Cardiac muscle cell (in vitro differentiated cells and primary cell): ENCODE results near the gene NANOS3. TPM values are rescaled to one million over a fixed set of nuclear protein-coding genes. Genes with fewer than 3 reads are reported as not detected.

Experiments used
- DNase-seq, 2 donors: peaks; one replicate each; pipeline versions ENCODE4 v3.0.0 to v3.0.0-alpha.2; 2010 to 2017; ENCODE audit warnings: low read depth in 1 of 2, low spot score in 1 of 2
- H3K27ac ChIP-seq: fragments of 200-600 bp; sonication (generic); 2 replicates; pipeline ENCODE4 v1.5.1; 2016
- H3K27me3 ChIP-seq: fragments of 200-600 bp; sonication (generic); 2 replicates; pipeline ENCODE4 v1.6.0; 2016; ENCODE audit warnings: control low read depth
- H3K36me3 ChIP-seq: fragments of 200-600 bp; sonication (generic); 2 replicates; pipeline ENCODE4 v1.5.1; 2016; ENCODE audit warnings: control low read depth
- H3K4me1 ChIP-seq: fragments of 200-600 bp; sonication (generic); 2 replicates; pipeline ENCODE4 v1.8.1; 2017; ENCODE audit warnings: low read depth, mild to moderate bottlenecking, mixed run types
- H3K4me3 ChIP-seq: fragments of 200-600 bp; sonication (generic); 2 replicates; pipeline ENCODE4 v1.5.1; 2016; ENCODE audit warnings: mild to moderate bottlenecking
- H3K9me3 ChIP-seq: fragments of 200-600 bp; sonication (generic); 2 replicates; pipeline ENCODE4 v1.5.1; 2017; ENCODE audit warnings: low read depth, mild to moderate bottlenecking, control low read depth
- polyA plus RNA-seq: library from polyadenylated mRNA; unstranded; fragments of >200 nt; fragmentation: Nextera tagmentation; extraction: Ambion mirVana; gene quantifications from 2 replicates; pipeline ENCODE4 v1.2.1, GENCODE V29; 2016
- total RNA-seq: library from RNA; depleted of rRNA; stranded (reverse); fragments of >200 nt; gene quantifications from 2 replicates; pipeline ENCODE4 v1.2.3, GENCODE V29; 2016
- TF ChIP-seq, protein P1 (sequence below): IDR thresholded peaks from 2 replicates; pipeline ENCODE4 v1.5.1; 2012; ENCODE audit warnings: low read depth, mild to moderate bottlenecking, low read length

Gene NANOS3
- total RNA-seq = 0.39 and 2.0 TPM in 2 replicates
- polyA plus RNA-seq = 0.86 and 1.6 TPM in 2 replicates

DNA sequence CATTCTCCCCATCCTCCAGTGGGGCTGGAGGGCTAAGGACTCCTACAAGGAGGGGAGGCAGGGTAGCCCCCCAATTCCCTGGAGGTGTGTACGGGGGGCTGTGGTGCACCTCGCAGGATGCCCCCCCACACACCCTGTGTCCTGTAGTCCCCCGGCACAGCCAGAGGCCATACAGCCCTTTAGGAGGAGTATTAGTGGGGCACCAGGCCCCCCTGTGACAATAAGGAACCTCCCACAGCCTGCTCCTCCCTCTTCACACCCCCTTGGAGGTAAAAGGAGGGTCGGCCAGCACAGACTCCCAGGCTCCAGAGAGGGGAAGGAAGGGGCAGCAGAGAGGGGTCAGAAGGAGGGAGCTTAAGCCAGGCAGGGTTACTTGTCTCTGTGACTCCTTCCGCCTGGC is at the start of gene NANOS3:
Gene NANOS3 (plus strand): TSS at position 301 of the 400 bp plus-strand sequence. CDS start 115 bp downstream, outside the sequence.
- Histone ChIP-seq H3K27ac (no peak within 1 kb of the TSS), H3K27me3 (peaks cover 4% of the 10 kb centered on the region), H3K4me1 (peaks cover 11% of the 10 kb centered on the region), H3K36me3 (no peaks in the 10 kb centered on the region), H3K9me3 (no peaks in the 10 kb centered on the region), H3K4me3 (no peak within 1 kb of the TSS)
- TF ChIP-seq, protein P1, sequence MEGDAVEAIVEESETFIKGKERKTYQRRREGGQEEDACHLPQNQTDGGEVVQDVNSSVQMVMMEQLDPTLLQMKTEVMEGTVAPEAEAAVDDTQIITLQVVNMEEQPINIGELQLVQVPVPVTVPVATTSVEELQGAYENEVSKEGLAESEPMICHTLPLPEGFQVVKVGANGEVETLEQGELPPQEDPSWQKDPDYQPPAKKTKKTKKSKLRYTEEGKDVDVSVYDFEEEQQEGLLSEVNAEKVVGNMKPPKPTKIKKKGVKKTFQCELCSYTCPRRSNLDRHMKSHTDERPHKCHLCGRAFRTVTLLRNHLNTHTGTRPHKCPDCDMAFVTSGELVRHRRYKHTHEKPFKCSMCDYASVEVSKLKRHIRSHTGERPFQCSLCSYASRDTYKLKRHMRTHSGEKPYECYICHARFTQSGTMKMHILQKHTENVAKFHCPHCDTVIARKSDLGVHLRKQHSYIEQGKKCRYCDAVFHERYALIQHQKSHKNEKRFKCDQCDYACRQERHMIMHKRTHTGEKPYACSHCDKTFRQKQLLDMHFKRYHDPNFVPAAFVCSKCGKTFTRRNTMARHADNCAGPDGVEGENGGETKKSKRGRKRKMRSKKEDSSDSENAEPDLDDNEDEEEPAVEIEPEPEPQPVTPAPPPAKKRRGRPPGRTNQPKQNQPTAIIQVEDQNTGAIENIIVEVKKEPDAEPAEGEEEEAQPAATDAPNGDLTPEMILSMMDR = no peak
- no peak for DNase-seq

DNA sequence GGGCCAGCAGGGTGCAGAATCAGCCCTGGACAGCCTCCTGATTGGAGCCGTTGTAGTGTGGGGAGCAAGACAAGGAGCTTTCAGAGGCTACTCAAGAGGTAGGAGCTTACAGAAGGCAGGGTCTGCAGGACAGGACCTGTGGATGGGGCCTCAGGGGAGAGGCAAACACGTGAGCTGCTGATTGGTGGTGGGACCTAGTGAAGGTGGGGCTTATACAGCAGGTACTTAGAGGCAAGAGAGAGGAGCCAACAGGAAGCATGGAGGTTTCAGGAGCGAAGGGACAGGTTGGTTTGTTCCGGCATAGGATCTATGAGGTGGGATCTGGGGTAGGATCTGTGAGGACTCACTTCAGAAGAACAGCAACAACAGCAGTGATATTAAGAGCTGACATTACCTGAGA is 49.3 kb upstream of the NANOS3 start:
- H3K4me3 ChIP-seq = no peak overlapping the region
- H3K27ac ChIP-seq = no peak overlapping the region
- H3K27me3 ChIP-seq = no peaks in the 10 kb centered on the region
- H3K36me3 ChIP-seq = peaks cover 2% of the 10 kb centered on the region
- no peaks in the 10 kb centered on the region for H3K4me1 ChIP-seq
- TF ChIP-seq, protein P1 = no peak
- no peaks in the 10 kb centered on the region for H3K9me3 ChIP-seq
- DNase-seq = no peak

DNA sequence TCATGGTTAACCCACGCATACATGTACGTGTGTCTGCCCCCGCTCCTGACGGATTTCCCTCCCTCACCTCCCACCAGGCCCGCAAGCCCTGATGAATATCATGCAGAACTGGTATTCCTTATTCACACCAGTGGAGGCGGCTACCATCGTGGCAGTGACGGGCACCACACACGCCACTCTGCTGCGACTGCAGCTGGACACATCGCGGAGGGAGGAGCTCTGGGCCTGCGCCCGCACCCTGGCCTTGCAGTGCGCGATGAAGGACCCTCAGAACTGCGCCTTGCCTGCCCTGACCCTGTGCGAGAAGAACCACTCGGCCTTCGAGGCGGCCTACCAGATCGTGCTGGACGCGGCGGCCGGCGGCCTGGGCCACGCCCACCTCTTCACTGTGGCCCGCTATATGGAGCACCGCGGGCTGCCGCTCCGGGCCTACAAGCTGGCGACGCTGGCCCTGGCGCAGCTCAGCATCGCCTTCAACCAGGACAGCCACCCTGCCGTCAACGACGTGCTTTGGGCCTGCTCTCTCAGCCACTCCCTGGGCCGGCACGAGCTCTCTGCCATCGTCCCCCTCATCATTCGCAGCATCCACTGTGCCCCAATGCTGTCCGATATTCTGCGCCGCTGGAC is 46.7 kb upstream of the NANOS3 start:
- no peaks in the 10 kb centered on the region for H3K9me3 ChIP-seq
- no peak for DNase-seq
- H3K36me3 ChIP-seq = peaks cover 2% of the 10 kb centered on the region
- no peaks in the 10 kb centered on the region for H3K4me1 ChIP-seq
- TF ChIP-seq, protein P1 = no peak
- H3K27ac ChIP-seq = no peak overlapping the region
- no peak overlapping the region for H3K4me3 ChIP-seq
- H3K27me3 ChIP-seq = no peaks in the 10 kb centered on the region

DNA sequence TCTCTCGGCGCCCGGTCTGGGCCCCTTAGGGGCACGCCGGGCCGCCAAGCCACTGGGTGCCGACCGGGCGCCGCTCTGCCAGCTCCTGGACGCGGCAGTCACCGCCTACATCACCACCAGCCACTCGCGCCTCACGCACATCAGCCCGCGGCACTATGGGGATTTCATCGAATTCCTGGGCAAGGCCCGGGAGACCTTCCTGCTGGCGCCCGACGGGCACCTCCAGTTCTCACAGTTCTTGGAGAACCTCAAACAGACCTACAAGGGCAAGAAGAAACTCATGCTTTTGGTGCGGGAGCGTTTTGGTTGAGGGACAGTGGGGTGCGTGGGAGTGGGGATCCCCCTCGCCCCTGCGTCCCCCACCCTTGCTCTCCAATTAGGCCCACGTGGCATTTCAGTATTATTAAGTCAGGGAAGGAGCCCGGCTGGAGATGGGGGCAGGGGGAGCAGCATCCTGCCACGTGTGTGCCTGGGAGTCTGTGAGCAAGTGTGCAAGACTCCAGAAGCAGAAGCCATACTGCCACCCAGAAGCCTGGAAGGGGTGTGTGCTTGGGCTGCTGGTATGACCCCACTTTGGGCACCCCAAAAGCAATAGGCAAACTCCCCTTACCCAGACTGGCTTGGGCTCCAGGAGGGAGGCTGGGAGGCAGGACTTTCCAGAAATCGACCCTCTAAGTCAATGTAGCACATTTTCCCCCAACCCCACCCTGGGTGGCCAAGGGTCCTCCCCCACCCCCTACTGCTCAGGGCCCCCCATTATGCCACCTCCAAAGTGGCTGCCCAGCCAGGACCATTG is 46.0 kb upstream of the NANOS3 start:
- H3K9me3 ChIP-seq = no peaks in the 10 kb centered on the region
- no peak for DNase-seq

DNA sequence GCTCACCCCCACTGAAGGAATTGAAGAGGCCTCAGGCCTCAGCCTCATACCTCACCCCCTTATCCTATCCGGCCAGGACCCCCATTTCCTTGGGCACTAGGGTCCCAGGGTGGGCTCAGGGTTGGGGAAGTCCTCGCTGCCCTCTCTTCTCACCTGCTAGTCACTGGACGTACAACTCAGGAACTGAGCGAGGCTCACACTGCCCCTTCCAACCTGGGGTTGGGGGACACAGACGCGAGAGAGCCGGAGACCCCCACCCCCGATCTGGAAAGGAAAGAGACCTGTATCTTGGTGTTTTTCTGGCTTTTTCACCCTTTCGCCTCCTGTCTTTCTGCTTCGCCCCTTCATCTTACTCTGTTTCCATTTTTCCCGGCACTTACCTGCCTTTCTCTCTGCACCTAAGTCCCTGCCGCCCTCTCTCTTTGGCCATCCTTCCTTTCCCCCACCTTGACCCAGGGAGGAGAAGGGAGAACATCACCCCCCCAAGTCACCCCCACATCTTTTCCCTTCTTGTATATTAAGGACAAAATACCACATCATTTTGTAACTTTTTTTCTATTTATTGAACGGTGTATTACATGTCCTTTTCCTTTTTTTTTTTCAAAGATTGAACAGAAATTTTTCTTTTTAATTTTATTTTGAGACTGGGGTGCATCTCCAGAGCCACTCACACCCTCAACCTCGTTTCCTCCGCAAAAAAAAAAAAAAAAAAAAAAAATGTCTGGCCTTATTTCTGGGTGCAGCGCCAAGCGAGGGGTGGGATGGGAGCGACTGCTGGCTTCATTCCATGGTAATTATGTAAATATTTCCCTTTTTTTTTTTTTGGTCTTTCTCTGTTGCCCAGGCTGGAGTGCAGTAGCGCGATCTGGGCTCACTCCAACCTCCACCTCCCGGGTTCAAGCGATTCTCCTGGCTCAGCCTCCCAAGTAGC is 45.1 kb upstream of the NANOS3 start:
- no peaks in the 10 kb centered on the region for H3K9me3 ChIP-seq
- H3K36me3 ChIP-seq = peaks cover 3% of the 10 kb centered on the region
- H3K4me1 ChIP-seq = no peaks in the 10 kb centered on the region
- TF ChIP-seq, protein P1 = no peak
- no peak overlapping the region for H3K27ac ChIP-seq
- H3K27me3 ChIP-seq = no peaks in the 10 kb centered on the region
- no peak overlapping the region for H3K4me3 ChIP-seq
- DNase-seq = no peak

More for the DNA sequence above, 46.0 kb upstream of the NANOS3 start:
- TF ChIP-seq, protein P1 = no peak
- no peaks in the 10 kb centered on the region for H3K27me3 ChIP-seq
- no peak overlapping the region for H3K27ac ChIP-seq
- peaks cover under 1% of the 10 kb centered on the region for H3K36me3 ChIP-seq
- H3K4me1 ChIP-seq = no peaks in the 10 kb centered on the region
- no peak overlapping the region for H3K4me3 ChIP-seq
